RWPE2 (cell line): ENCODE measurements around the gene RGS7.

Source experiments
- ATAC-seq: fragments of 200-7000 bp; cut with Tn5 transposase; 3 replicates; pipeline ENCODE4 v1.9.1; 2021; ENCODE audit warnings: low read depth
- DNase-seq: peaks from one replicate; pipeline ENCODE4 v3.0.0-alpha.2; 2020; ENCODE audit warnings: low spot score
- H3K27ac ChIP-seq: fragments of 450-650 bp; 2 replicates; pipeline ENCODE4 v1.5.1; 2017; ENCODE audit warnings: mild to moderate bottlenecking; ENCODE audit not compliant: poor library complexity, severe bottlenecking
- H3K27me3 ChIP-seq: fragments of 250-450 bp; sonication (Bioruptor Pico); 2 replicates; pipeline ENCODE4 v1.5.1; 2021; ENCODE audit warnings: mild to moderate bottlenecking, moderate library complexity; ENCODE audit not compliant: insufficient read depth, poor library complexity, severe bottlenecking
- H3K36me3 ChIP-seq: fragments of 250-450 bp; sonication (Bioruptor Pico); 2 replicates; pipeline ENCODE4 v1.5.1; 2020; ENCODE audit warnings: low read depth, mild to moderate bottlenecking, moderate library complexity
- H3K4me1 ChIP-seq: fragments of 250-450 bp; sonication (Bioruptor Pico); 2 replicates; pipeline ENCODE4 v1.5.1; 2021; ENCODE audit warnings: mild to moderate bottlenecking, moderate library complexity; ENCODE audit not compliant: insufficient read depth, poor library complexity, severe bottlenecking
- H3K4me3 ChIP-seq: fragments of 250-450 bp; sonication (Bioruptor Pico); 2 replicates; pipeline ENCODE4 v1.5.1; 2021; ENCODE audit warnings: mild to moderate bottlenecking, moderate library complexity; ENCODE audit not compliant: severe bottlenecking
- H3K9me3 ChIP-seq: fragments of 250-450 bp; sonication (Bioruptor Pico); 2 replicates; pipeline ENCODE4 v1.5.1; 2021; ENCODE audit warnings: mild to moderate bottlenecking, moderate library complexity; ENCODE audit not compliant: severe bottlenecking
- CTCF ChIP-seq: fragments of 450-650 bp; IDR thresholded peaks from one replicate; pipeline ENCODE4 v1.5.1; 2017; ENCODE audit warnings: mild to moderate bottlenecking, moderate library complexity; ENCODE audit not compliant: poor library complexity, severe bottlenecking

Gene RGS7

DNA sequence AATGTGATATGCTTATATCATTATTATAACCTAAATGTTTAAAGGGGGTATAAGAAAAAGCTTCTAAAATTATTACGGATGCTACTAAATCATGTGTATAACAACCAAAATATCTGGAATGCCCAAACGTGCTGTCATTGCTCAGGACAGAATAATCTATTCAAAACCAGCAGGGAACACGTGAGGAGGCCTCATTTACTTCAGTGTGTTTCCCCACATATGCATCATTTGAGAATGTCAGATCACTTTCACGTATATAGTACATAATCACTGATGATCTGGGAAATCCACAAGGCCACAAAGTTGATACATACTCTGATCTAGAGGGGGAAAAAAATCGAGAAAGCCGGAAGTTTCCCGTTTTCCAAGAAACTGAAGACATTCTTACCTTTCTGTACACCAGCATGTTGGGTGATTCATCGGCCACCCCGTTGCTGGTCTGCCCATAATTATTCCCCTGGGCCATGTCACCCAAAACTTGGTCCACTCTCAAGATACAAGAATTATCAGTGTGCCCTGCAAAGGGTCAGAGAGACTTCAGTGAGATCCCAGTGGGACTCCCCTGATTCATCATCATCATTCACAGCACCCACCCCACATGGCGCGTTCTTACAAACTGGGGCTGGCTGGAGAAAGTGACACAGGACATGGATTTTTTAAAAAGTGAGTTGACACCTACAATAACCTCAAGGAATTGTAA lies 1.5 kb downstream of the RGS7 start:
- peaks cover 10% of the 10 kb centered on the region for H3K27me3 ChIP-seq
- no peak overlapping the region for H3K4me3 ChIP-seq
- no peak for DNase-seq
- H3K9me3 ChIP-seq: no peaks in the 10 kb centered on the region
- H3K27ac ChIP-seq: no peak overlapping the region
- H3K4me1 ChIP-seq: no peaks in the 10 kb centered on the region
- TF ChIP-seq CTCF: no peak
- ATAC-seq: no peak
- H3K36me3 ChIP-seq: no peaks in the 10 kb centered on the region

DNA sequence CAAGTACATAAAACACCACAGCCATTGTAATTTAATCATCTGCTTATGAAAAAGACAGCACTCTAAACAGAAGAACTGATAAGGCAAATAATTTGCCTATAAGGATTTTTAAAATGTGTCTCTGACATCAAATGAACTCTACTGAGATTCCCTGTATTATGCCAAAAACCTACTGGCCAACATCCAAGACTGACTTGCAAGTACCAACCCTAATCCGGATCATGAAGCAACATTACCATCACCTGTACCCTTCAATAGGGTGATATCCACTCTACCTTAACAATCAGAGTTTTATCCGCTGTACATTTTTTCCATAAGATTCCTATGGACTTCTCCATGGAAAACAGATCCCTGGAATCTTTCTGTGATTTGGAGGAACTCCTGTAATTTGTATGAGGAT lies 4.6 kb downstream of the RGS7 start:
- Histone ChIP-seq H3K4me1 (no peaks in the 10 kb centered on the region), H3K36me3 (no peaks in the 10 kb centered on the region), H3K4me3 (no peak overlapping the region), H3K27me3 (peaks cover 5% of the 10 kb centered on the region), H3K27ac (no peak overlapping the region), H3K9me3 (no peaks in the 10 kb centered on the region)
- ATAC-seq (no peak), DNase-seq (no peak)
- TF ChIP-seq CTCF: no peak

- ATAC-seq: no peak
- no peak for TF ChIP-seq CTCF
- Histone ChIP-seq H3K36me3 (no peaks in the 10 kb centered on the region), H3K4me3 (no peak overlapping the region), H3K27ac (no peak overlapping the region), H3K4me1 (no peaks in the 10 kb centered on the region), H3K27me3 (peaks cover 5% of the 10 kb centered on the region), H3K9me3 (no peaks in the 10 kb centered on the region)
- no peak for DNase-seq
Observed at GRCh38 chr1:241351841-241352240, 5.2 kb downstream of the RGS7 start.

- H3K27me3 ChIP-seq: no peaks in the 10 kb centered on the region
- ATAC-seq (no peak), DNase-seq (no peak)
- H3K4me3 ChIP-seq: no peak overlapping the region
- H3K27ac ChIP-seq: no peak overlapping the region
- no peak for TF ChIP-seq CTCF
- no peaks in the 10 kb centered on the region for H3K9me3 ChIP-seq
- H3K4me1 ChIP-seq: no peaks in the 10 kb centered on the region
- H3K36me3 ChIP-seq: no peaks in the 10 kb centered on the region
Observed at GRCh38 chr1:241343956-241344355, 13.0 kb downstream of the RGS7 start.

DNA sequence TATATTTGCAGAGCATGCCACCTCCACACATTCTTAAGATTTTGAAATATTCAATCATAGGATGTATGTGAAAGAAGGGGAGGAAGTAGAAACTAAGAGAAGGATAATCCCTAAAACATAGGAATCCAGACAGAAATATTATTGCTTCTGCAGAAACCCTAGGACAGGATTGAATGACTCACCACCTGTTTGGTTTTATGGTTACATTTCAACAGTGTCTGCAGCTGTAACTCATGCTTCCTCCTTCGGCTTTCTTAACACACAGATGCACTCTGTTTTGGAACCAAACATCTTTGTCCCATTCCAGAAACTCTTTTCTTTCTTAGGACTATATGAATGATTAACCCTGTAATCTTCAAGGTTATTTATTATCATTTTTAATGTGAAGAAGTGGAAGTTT lies 20.7 kb downstream of the RGS7 start:
- DNase-seq (no peak), ATAC-seq (peak; percentile 67)
- H3K4me1 ChIP-seq: no peaks in the 10 kb centered on the region
- H3K9me3 ChIP-seq: no peaks in the 10 kb centered on the region
- no peaks in the 10 kb centered on the region for H3K36me3 ChIP-seq
- TF ChIP-seq CTCF: no peak
- no peak overlapping the region for H3K4me3 ChIP-seq
- H3K27me3 ChIP-seq: no peaks in the 10 kb centered on the region
- H3K27ac ChIP-seq: no peak overlapping the region
